ENCODE measurements around the gene ITPR3. TPM values are rescaled to one million over a fixed set of nuclear protein-coding genes. Genes with fewer than 3 reads are reported as not detected.

Gene ITPR3
- total and polyA plus RNA-seq, 8 donors, result 70.8 to 147 (median 94.4) TPM

DNA sequence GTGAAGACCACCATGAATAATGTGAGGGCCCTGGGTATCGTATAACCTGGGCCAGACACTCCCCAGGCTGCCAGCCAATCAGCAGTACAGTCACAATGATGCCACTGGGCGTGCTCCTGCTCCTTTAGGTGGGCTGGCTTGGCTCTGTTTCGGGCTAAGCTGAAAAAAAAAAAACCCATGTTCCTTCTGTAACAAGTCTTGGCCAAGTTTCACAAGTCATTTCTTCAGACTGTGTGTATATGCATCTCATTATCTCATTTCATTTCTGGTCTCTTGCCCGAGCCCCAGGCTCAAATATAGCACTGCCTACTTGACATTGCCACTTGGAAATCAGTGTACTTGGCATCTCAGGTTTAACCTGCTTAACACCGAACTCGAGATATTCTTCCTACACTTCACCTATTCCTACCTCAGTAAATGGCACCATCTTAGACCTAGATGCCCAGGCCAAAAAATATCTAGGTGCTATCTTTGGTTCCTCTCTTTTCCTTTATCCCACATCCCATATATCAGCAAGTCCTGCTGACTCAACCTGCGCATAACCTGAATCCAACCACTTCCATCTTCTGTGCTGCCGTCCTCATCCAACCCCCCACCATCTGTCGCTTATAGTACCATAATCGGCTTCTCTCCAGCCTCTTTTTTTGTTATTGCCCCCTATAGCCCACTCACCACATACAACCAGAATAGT is 88.6 kb downstream of the ITPR3 start:
- TF ChIP-seq, protein P1, sequence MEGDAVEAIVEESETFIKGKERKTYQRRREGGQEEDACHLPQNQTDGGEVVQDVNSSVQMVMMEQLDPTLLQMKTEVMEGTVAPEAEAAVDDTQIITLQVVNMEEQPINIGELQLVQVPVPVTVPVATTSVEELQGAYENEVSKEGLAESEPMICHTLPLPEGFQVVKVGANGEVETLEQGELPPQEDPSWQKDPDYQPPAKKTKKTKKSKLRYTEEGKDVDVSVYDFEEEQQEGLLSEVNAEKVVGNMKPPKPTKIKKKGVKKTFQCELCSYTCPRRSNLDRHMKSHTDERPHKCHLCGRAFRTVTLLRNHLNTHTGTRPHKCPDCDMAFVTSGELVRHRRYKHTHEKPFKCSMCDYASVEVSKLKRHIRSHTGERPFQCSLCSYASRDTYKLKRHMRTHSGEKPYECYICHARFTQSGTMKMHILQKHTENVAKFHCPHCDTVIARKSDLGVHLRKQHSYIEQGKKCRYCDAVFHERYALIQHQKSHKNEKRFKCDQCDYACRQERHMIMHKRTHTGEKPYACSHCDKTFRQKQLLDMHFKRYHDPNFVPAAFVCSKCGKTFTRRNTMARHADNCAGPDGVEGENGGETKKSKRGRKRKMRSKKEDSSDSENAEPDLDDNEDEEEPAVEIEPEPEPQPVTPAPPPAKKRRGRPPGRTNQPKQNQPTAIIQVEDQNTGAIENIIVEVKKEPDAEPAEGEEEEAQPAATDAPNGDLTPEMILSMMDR (IDR thresholded peaks at IDR 0.05), result no peak
- DNase-seq (peak in 1 of 4 donors; percentile 39), ATAC-seq (no peak)
- Histone ChIP-seq H3K36me3 (peaks cover 0 to 23% of the 10 kb centered on the region in 2 donors), H3K27ac (no peak overlapping the region), H3K9me3 (no peaks in the 10 kb centered on the region), H3K4me1 (peaks cover 14 to 18% of the 10 kb centered on the region in 2 donors), H3K4me3 (no peak overlapping the region), H3K27me3 (no peaks in the 10 kb centered on the region)
- intact Hi-C loops (cut with DNase I), result no loop called here

DNA sequence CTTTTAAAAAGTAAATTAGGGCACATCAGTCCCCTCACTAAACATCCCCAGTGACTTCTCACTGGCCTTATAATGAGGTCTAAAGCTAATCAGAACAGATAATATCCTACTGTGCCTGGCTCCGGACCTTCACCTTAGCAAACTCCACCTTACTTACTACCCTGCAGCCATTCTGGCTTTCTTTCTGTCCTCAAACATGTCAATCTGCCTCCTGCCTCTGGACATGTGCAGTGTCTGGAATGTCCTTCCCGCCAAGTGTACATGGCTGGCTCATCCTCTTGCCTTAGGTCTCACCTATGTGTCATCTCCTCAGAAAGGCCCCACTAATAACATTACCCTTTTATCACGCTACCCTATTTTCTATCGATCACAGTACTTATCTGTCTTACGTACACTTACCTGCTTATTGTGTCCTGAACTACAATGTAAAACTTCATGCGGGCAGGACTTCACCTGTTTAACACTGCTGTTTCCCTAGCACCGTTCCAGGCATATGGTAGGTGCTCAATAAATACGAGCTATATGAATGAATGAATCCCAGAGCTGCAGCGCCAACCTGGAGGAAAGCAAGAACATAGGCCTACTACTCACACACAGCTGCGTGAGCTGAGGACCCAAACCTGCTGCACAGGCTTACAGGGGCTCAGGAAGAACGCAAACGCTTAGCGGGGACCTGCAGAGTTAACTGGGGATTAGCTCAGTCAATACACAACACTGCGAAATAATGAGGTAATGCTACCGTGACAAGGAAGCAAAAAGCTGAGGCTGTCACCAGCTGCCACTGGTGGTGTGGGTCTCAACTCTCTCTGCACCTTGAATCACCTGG is 89.4 kb downstream of the ITPR3 start:
- no peak overlapping the region for H3K27ac ChIP-seq
- no peak for ATAC-seq
- intact Hi-C loops (cut with DNase I), result no loop called here

DNA sequence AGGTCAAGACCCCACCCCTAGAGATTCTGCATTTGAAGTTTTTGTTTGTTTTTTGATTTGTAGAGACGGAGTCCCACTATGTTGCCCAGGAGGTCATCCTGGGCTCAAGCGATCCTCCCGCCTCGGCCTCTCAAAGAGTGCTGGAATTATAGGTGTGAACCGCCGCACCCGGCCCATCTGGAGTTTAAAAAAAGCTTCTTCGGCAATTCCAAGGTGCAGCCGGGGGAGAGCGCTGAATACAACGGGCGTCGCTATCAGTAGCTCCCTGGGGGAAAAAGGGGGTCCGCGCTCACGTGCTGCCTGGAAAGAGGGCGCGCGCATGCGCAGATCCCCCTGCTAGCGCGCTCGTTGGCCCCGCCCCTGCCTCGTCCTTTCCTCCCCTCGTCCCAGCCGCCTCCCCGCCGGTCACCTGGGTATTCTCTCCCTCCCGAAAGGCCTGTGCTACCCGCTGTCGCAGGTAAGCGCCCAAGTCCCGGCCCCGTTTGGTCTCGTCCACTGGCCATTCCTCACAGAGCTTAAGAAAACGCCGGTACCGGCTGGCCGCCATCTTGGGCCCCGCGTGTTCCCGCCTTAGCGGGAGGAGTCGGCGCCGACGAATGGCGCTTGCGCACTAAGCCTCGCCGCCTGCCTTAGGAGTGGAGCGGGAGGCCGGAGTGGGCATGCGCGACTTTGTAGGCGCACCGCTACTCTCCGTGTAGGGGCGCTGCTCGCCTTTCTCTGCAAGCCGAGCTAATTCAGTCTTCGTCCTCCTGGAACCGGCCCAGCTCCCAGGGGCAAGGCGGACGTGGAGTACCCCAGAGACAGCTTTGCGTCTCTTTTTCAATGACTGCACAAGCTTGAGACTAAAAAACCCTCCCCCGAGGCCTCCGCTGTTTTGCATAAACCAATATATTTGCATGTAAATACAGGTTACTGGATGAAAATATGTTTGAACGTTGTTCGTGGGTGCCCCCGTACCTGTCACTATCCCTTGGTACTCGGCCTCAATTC is 90.3 kb downstream of the ITPR3 start, which contains the start of gene UQCC2:
TSS of gene UQCC2 (minus strand) at position 561 of the 990 bp plus-strand sequence. CDS start at position 547, 14 bp downstream.
- H3K4me1 ChIP-seq, result peaks cover 14 to 18% of the 10 kb centered on the region in 2 donors
- H3K4me3 ChIP-seq, result peak within 1 kb of the TSS; percentile 71 to 83
- intact Hi-C loops (cut with DNase I), result no loop called here
- DNase-seq (peak; percentile 97 to 100 (median 98)), ATAC-seq (peak; percentile 98)
- TF ChIP-seq, protein P1 (IDR thresholded peaks at IDR 0.05), result peak; percentile 50 to 72
- peak within 1 kb of the TSS; percentile 78 to 90 for H3K27ac ChIP-seq
- no peaks in the 10 kb centered on the region for H3K9me3 ChIP-seq
- H3K27me3 ChIP-seq, result no peaks in the 10 kb centered on the region
- peaks cover 0 to 21% of the 10 kb centered on the region in 2 donors for H3K36me3 ChIP-seq

More for the DNA sequence above, 89.4 kb downstream of the ITPR3 start:
- Histone ChIP-seq H3K27me3 (no peaks in the 10 kb centered on the region), H3K4me1 (peaks cover 14 to 18% of the 10 kb centered on the region in 2 donors), H3K9me3 (no peaks in the 10 kb centered on the region), H3K36me3 (peaks cover 0 to 23% of the 10 kb centered on the region in 2 donors), H3K4me3 (peak overlapping the region; percentile 71 to 83)
- no peak for DNase-seq
- TF ChIP-seq, protein P1 (IDR thresholded peaks at IDR 0.05), result no peak

DNA sequence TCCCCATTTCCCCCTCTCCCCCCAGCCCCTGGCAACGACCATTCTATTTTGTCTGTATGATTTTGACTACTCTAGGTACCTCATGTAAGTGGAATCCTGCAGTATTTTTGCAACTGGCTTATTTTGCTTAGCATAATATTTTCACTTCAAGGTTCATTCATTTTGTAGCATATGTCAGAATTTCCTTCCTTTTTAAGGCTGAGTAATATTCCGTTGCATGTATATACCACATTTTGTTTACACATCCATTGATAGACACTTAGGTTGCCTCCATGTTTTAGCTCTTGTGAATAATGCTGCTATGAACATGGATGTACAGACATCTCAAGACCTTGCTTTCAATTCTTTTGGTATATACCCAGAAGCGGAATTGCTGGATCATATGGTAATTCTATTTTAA is 91.8 kb downstream of the ITPR3 start:
- TF ChIP-seq, protein P1 (IDR thresholded peaks at IDR 0.05), result no peak
- Histone ChIP-seq H3K4me3 (no peak overlapping the region), H3K36me3 (peaks cover 0 to 9% of the 10 kb centered on the region in 2 donors), H3K27me3 (no peaks in the 10 kb centered on the region), H3K9me3 (no peaks in the 10 kb centered on the region), H3K27ac (no peak overlapping the region), H3K4me1 (peaks cover 18 to 21% of the 10 kb centered on the region in 2 donors)
- DNase-seq (no peak), ATAC-seq (no peak)
- intact Hi-C loops (cut with DNase I), result no loop called here

All from left lung (tissue), 10 donors.